ENCODE data around the gene DPP6. TPM values are rescaled to one million over a fixed set of nuclear protein-coding genes. Genes with fewer than 3 reads are reported as not detected.

DPP6 gene
- total and polyA plus RNA-seq, 2 donors (not counting 1 experiment from before 2014, with no cell fraction given): not detected

- no peak overlapping the region for H3K27ac ChIP-seq (ENCODE audit: low read length in 2 of 2)
- TF ChIP-seq CTCF (IDR thresholded peaks at IDR 0.05): no peak
- no peak for TF ChIP-seq EZH2 (IDR thresholded peaks at IDR 0.05; ENCODE audit: borderline replicate concordance, insufficient read depth, low read depth, low read length, poor library complexity, severe bottlenecking)
- no peak overlapping the region for H3K4me2 ChIP-seq (replicated peaks; ENCODE audit: low read depth, low read length, poor library complexity, severe bottlenecking)
- ChIA-PET CTCF (no interaction called here), POLR2A (no interaction called here)
- H3K9me3 ChIP-seq (ENCODE audit: control extremely low read depth in 1 of 3, control insufficient read depth in 2 of 3, insufficient read depth in 1 of 3, low read length in 2 of 3): peaks cover 0 to 12% (median 0%) of the 10 kb centered on the region in 3 donors
- Mint-ChIP-seq H3K27me3 (no peaks in the 10 kb centered on the region), H3K9me3 (ENCODE audit: insufficient read depth) (peaks cover 4% of the 10 kb centered on the region), H3K4me1 (no peaks in the 10 kb centered on the region), H3K27ac (no peak overlapping the region), H3K4me3 (no peak overlapping the region)
- H3K36me3 ChIP-seq (replicated peaks in 1 of 2; ENCODE audit: control extremely low read depth in 1 of 2, control insufficient read depth in 1 of 2, extremely low read depth in 1 of 2, insufficient read depth in 2 of 2, low read length in 1 of 2): no peaks in the 10 kb centered on the region
- H4K20me1 ChIP-seq (ENCODE audit: control insufficient read depth, insufficient read depth, low read length, poor library complexity, severe bottlenecking): no peaks in the 10 kb centered on the region
- no peak overlapping the region for H3K9ac ChIP-seq (ENCODE audit: low read length)
- DNase-seq (no peak), ATAC-seq (ENCODE audit: low read depth) (no peak)
- intact Hi-C loops (cut with micrococcal nuclease): no loop called here
- 63% methylated on average over 2 of the region's 2 CpGs for WGBS (ENCODE audit: insufficient coverage)
- no peaks in the 10 kb centered on the region for H3K4me1 ChIP-seq (ENCODE audit: control insufficient read depth in 2 of 2, insufficient read depth in 2 of 2, low read length in 2 of 2)
- no peak overlapping the region for H3K4me3 ChIP-seq (ENCODE audit: control extremely low read depth in 1 of 5, extremely low read depth in 1 of 5, insufficient read depth in 1 of 5, low read depth in 2 of 5, low read length in 4 of 5)
- no peaks in the 10 kb centered on the region for H3K27me3 ChIP-seq (replicated peaks in 1 of 4; ENCODE audit: control extremely low read depth in 1 of 4, control insufficient read depth in 3 of 4, insufficient read depth in 4 of 4, low read length in 3 of 4)
- H3K79me2 ChIP-seq (ENCODE audit: control insufficient read depth, insufficient read depth, low read length): no peaks in the 10 kb centered on the region
- H2AFZ ChIP-seq (ENCODE audit: insufficient read depth, low read depth, low read length, poor library complexity, severe bottlenecking): no peak overlapping the region
Observed at GRCh38 chr7:154412105-154412504, 359.9 kb downstream of the DPP6 start.

GRCh38 chr7:154415709-154416399 is 363.7 kb downstream of the DPP6 start:
- Histone ChIP-seq H3K79me2 (ENCODE audit: control insufficient read depth, insufficient read depth, low read length) (no peaks in the 10 kb centered on the region), H2AFZ (ENCODE audit: insufficient read depth, low read depth, low read length, poor library complexity, severe bottlenecking) (no peak overlapping the region), H3K27me3 (replicated peaks in 1 of 4; ENCODE audit: control extremely low read depth in 1 of 4, control insufficient read depth in 3 of 4, insufficient read depth in 4 of 4, low read length in 3 of 4) (no peaks in the 10 kb centered on the region), H3K9me3 (ENCODE audit: control extremely low read depth in 1 of 3, control insufficient read depth in 2 of 3, insufficient read depth in 1 of 3, low read length in 2 of 3) (peaks cover 0 to 11% (median 0%) of the 10 kb centered on the region in 3 donors), H3K36me3 (replicated peaks in 1 of 2; ENCODE audit: control extremely low read depth in 1 of 2, control insufficient read depth in 1 of 2, extremely low read depth in 1 of 2, insufficient read depth in 2 of 2, low read length in 1 of 2) (no peaks in the 10 kb centered on the region), H3K4me3 (ENCODE audit: control extremely low read depth in 1 of 5, extremely low read depth in 1 of 5, insufficient read depth in 1 of 5, low read depth in 2 of 5, low read length in 4 of 5) (no peak overlapping the region), H3K27ac (ENCODE audit: low read length in 2 of 2) (no peak overlapping the region), H4K20me1 (ENCODE audit: control insufficient read depth, insufficient read depth, low read length, poor library complexity, severe bottlenecking) (no peaks in the 10 kb centered on the region), H3K4me2 (replicated peaks; ENCODE audit: low read depth, low read length, poor library complexity, severe bottlenecking) (no peak overlapping the region), H3K9ac (ENCODE audit: low read length) (no peak overlapping the region), H3K4me1 (ENCODE audit: control insufficient read depth in 2 of 2, insufficient read depth in 2 of 2, low read length in 2 of 2) (no peaks in the 10 kb centered on the region)
- ATAC-seq (ENCODE audit: low read depth) (no peak), DNase-seq (no peak)
- no peak overlapping the region for H3K4me3 Mint-ChIP-seq
- POLR2A ChIA-PET: no interaction called here
- intact Hi-C loops (cut with micrococcal nuclease): no loop called here
- WGBS (ENCODE audit: insufficient coverage): 84% methylated on average over 4 of the region's 6 CpGs
- no peak for TF ChIP-seq EZH2 (IDR thresholded peaks at IDR 0.05; ENCODE audit: borderline replicate concordance, insufficient read depth, low read depth, low read length, poor library complexity, severe bottlenecking)
- peaks cover 8% of the 10 kb centered on the region for H3K9me3 Mint-ChIP-seq (ENCODE audit: insufficient read depth)
- H3K27me3 Mint-ChIP-seq: no peaks in the 10 kb centered on the region
- no peaks in the 10 kb centered on the region for H3K4me1 Mint-ChIP-seq
- CTCF ChIA-PET: no interaction called here
- no peak overlapping the region for H3K27ac Mint-ChIP-seq

Data from B cell (primary cell).